Activated CD8-positive, alpha-beta memory T cell treated with anti-CD3 and anti-CD28 coated beads for 48 hours (primary cell): Measurements from ENCODE around the gene SLC5A10.

ENCODE experiments used
- DNase-seq, 3 experiments: peaks; one replicate each; pipeline ENCODE4 v3.0.0-alpha.2; 2020; ENCODE audit warnings: low read depth in 2 of 3, low spot score in 2 of 3

The SLC5A10 gene

GRCh38 chr17:18981642-18982424, 29.9 kb downstream of the SLC5A10 start:
- no peak for DNase-seq

- no peak for DNase-seq
Measured at GRCh38 chr17:18984273-18985114, 32.5 kb downstream of the SLC5A10 start.

GRCh38 chr17:18985475-18985874, 33.5 kb downstream of the SLC5A10 start:
- no peak for DNase-seq

- peak in 1 of 3 experiments; percentile 17 for DNase-seq
Measured at GRCh38 chr17:18986541-18987229, 34.7 kb downstream of the SLC5A10 start.

GRCh38 chr17:18987230-18987610, 35.3 kb downstream of the SLC5A10 start:
- no peak for DNase-seq

GRCh38 chr17:18987862-18988545, 36.0 kb downstream of the SLC5A10 start:
- DNase-seq = no peak

GRCh38 chr17:18988546-18989173, 36.7 kb downstream of the SLC5A10 start:
- no peak for DNase-seq

GRCh38 chr17:18990331-18990730, 38.4 kb downstream of the SLC5A10 start:
- no peak for DNase-seq

- DNase-seq = no peak
Measured at GRCh38 chr17:18991531-18992315, 39.8 kb downstream of the SLC5A10 start.

GRCh38 chr17:18992454-18993130, 40.6 kb downstream of the SLC5A10 start:
- DNase-seq = no peak

- DNase-seq = no peak
Measured at GRCh38 chr17:18993905-18994526, 42.1 kb downstream of the SLC5A10 start.

- no peak for DNase-seq
Measured at GRCh38 chr17:18994631-18995030, 42.7 kb downstream of the SLC5A10 start.

- no peak for DNase-seq
Measured at GRCh38 chr17:18995220-18995619, 43.3 kb downstream of the SLC5A10 start.

- DNase-seq = no peak
Measured at GRCh38 chr17:18996458-18996857, 44.5 kb downstream of the SLC5A10 start.

GRCh38 chr17:18997650-18998196, 45.8 kb downstream of the SLC5A10 start:
- no peak for DNase-seq

GRCh38 chr17:18999394-18999793, 47.4 kb downstream of the SLC5A10 start:
- DNase-seq = no peak

GRCh38 chr17:18999911-19000310, 47.9 kb downstream of the SLC5A10 start:
- no peak for DNase-seq

- no peak for DNase-seq
Measured at GRCh38 chr17:19000531-19001325, 48.8 kb downstream of the SLC5A10 start.
